RPMI7951 (cell line): ENCODE measurements around the gene ATE1. TPM values are rescaled to one million over a fixed set of nuclear protein-coding genes. Genes with fewer than 3 reads are reported as not detected.
"Not testable (repeated sequence)": the region's sequence is repeated elsewhere in the genome, so short reads cannot be mapped to it uniquely, and the experiment has no call there.

Experiments
- DNase-seq: peaks from one replicate; pipeline ENCODE4 v3.0.0-alpha.2; 2012; ENCODE audit warnings: low read depth
- total RNA-seq: library from RNA; depleted of rRNA; stranded (reverse); fragments of >200 nt; shearing (Covaris generic); gene quantifications from 2 replicates; pipeline ENCODE4 v1.2.3, GENCODE V29; 2014

ATE1 gene
- total RNA-seq, 1 experiment from 2014 or later = 18.4 TPM

- DNase-seq = no peak
These were observed 136.1 kb downstream of the ATE1 start for GRCh38 chr10:121791761-121792160.

- DNase-seq = no peak
These were observed 139.1 kb downstream of the ATE1 start for GRCh38 chr10:121788717-121789116.

- DNase-seq = no peak
These were observed 139.7 kb downstream of the ATE1 start for GRCh38 chr10:121788115-121788514.

GRCh38 chr10:121787169-121787568 lies 140.7 kb downstream of the ATE1 start:
- no peak for DNase-seq

- DNase-seq = no peak
These were observed 144.0 kb downstream of the ATE1 start for GRCh38 chr10:121783782-121784372.

GRCh38 chr10:121781101-121781500 lies 146.7 kb downstream of the ATE1 start:
- no peak for DNase-seq

- no peak for DNase-seq
These were observed 153.0 kb downstream of the ATE1 start for GRCh38 chr10:121774813-121775212.

- DNase-seq = no peak
These were observed 153.4 kb downstream of the ATE1 start for GRCh38 chr10:121774404-121774803.

GRCh38 chr10:121772884-121773283 lies 154.9 kb downstream of the ATE1 start:
- no peak for DNase-seq

- DNase-seq = peak; percentile 31
These were observed 155.4 kb downstream of the ATE1 start for GRCh38 chr10:121772406-121772805.

- peak; percentile 82 for DNase-seq
These were observed 155.9 kb downstream of the ATE1 start for GRCh38 chr10:121771966-121772365.

GRCh38 chr10:121766426-121766825 lies 161.4 kb downstream of the ATE1 start:
- no peak for DNase-seq

GRCh38 chr10:121765204-121765603 lies 162.6 kb downstream of the ATE1 start:
- no peak for DNase-seq

- no peak for DNase-seq
These were observed 163.4 kb downstream of the ATE1 start for GRCh38 chr10:121764233-121764942.

GRCh38 chr10:121757241-121757640 lies 170.6 kb downstream of the ATE1 start:
- DNase-seq = not testable (repeated sequence)

GRCh38 chr10:121755496-121755895 lies 172.3 kb downstream of the ATE1 start:
- DNase-seq = not testable (repeated sequence)

- DNase-seq = no peak
These were observed 173.2 kb downstream of the ATE1 start for GRCh38 chr10:121754666-121755065.

- DNase-seq = peak; percentile 79
These were observed 173.9 kb downstream of the ATE1 start for GRCh38 chr10:121753726-121754476.

GRCh38 chr10:121751191-121751760 lies 176.6 kb downstream of the ATE1 start:
- DNase-seq = no peak

- no peak for DNase-seq
These were observed 180.6 kb downstream of the ATE1 start for GRCh38 chr10:121747163-121747775.

- DNase-seq = peak; percentile 22
These were observed 186.5 kb downstream of the ATE1 start for GRCh38 chr10:121741248-121741792.

GRCh38 chr10:121740069-121740468 lies 187.8 kb downstream of the ATE1 start:
- no peak for DNase-seq
